CD14-positive monocyte (primary cell): Measurements from ENCODE around the gene DENND1A. TPM values are rescaled to one million over a fixed set of nuclear protein-coding genes. Genes with fewer than 3 reads are reported as not detected.

Experiments used
- DNase-seq, 3 donors: peaks; one replicate each; pipeline ENCODE4 v3.0.0-alpha.2; 2011 to 2022
- H2AFZ ChIP-seq: 2 replicates; pipeline ENCODE4 v1.6.0; 2012; ENCODE audit warnings: mild to moderate bottlenecking, low read depth, low read length, inconsistent platforms; ENCODE audit not compliant: insufficient read depth, poor library complexity, severe bottlenecking
- H3K27ac ChIP-seq, 2 donors: 1 replicate in 1 of 2; 2 replicates in 1 of 2; pipeline ENCODE4 v1.5.1; 2012 to 2013; ENCODE audit warnings: low read length in 2 of 2, control low read depth in 1 of 2, inconsistent platforms in 1 of 2, low read depth in 1 of 2, mild to moderate bottlenecking in 1 of 2
- H3K27me3 ChIP-seq, 2 donors: one replicate each; pipeline versions ENCODE4 v1.6.0 to v1.6.1; 2011 to 2013; ENCODE audit warnings: low read length in 2 of 2; ENCODE audit not compliant: control insufficient read depth in 2 of 2, insufficient read depth in 2 of 2
- H3K36me3 ChIP-seq, 2 donors: replicated peaks in 1 of 2; 1 replicate in 1 of 2; 2 replicates in 1 of 2; pipeline versions ENCODE4 v1.5.1 to v1.6.1; 2012 to 2013; ENCODE audit warnings: low read length in 2 of 2, control low read depth in 1 of 2, inconsistent platforms in 1 of 2, mild to moderate bottlenecking in 1 of 2; ENCODE audit not compliant: insufficient read depth in 2 of 2, control insufficient read depth in 1 of 2
- H3K4me1 ChIP-seq, 2 donors: 1 replicate in 1 of 2; 2 replicates in 1 of 2; pipeline versions ENCODE4 v1.5.1 to v1.6.1; 2012 to 2013; ENCODE audit warnings: low read length in 2 of 2, control low read depth in 1 of 2, inconsistent platforms in 1 of 2, mild to moderate bottlenecking in 1 of 2, moderate library complexity in 1 of 2; ENCODE audit not compliant: insufficient read depth in 2 of 2, control insufficient read depth in 1 of 2
- H3K4me2 ChIP-seq: replicated peaks from 2 replicates; pipeline ENCODE3; 2012; ENCODE audit warnings: low read length, moderate library complexity, mild to moderate bottlenecking; ENCODE audit not compliant: poor library complexity, severe bottlenecking; ENCODE audit errors: extremely low read depth
- H3K4me3 ChIP-seq, 3 experiments: fragments of 200-600 bp in 1 of 3; sonication (generic) in 1 of 3; replicated peaks in 1 of 3; 1 replicate in 2 of 3; 2 replicates in 1 of 3; pipeline ENCODE4 v1.5.1; 2011 to 2013; ENCODE audit warnings: low read length in 3 of 3, mild to moderate bottlenecking in 3 of 3, control low read depth in 2 of 3, low read depth in 2 of 3, inconsistent platforms in 1 of 3, moderate library complexity in 1 of 3
- H3K79me2 ChIP-seq: 2 replicates; pipeline ENCODE4 v1.6.0; 2012; ENCODE audit warnings: mild to moderate bottlenecking, control low read depth, inconsistent platforms, low read length, moderate library complexity; ENCODE audit not compliant: insufficient read depth
- H3K9ac ChIP-seq: 2 replicates; pipeline ENCODE4 v1.6.0; 2017; ENCODE audit warnings: low read length, mild to moderate bottlenecking; ENCODE audit not compliant: insufficient read depth, poor library complexity, severe bottlenecking
- H3K9me3 ChIP-seq, 2 donors: replicated peaks in 1 of 2; 1 replicate in 1 of 2; 2 replicates in 1 of 2; pipeline versions ENCODE4 v1.5.1 to v1.6.1; 2012 to 2013; ENCODE audit warnings: low read length in 2 of 2, control low read depth in 1 of 2; ENCODE audit not compliant: control insufficient read depth in 1 of 2, insufficient read depth in 1 of 2
- H4K20me1 ChIP-seq: 2 replicates; pipeline ENCODE4 v1.6.0; 2012; ENCODE audit warnings: mild to moderate bottlenecking, low read length, control low read depth, moderate library complexity; ENCODE audit not compliant: insufficient read depth
- H3K27ac Mint-ChIP-seq, 7 donors: one replicate each; pipeline ENCODE4 v1.8.0; 2020; ENCODE audit warnings: mild to moderate bottlenecking in 7 of 7, mixed read lengths in 7 of 7, moderate library complexity in 6 of 7, inconsistent platforms in 2 of 7
- H3K27me3 Mint-ChIP-seq, 3 donors: one replicate each; pipeline ENCODE4 v1.8.0; 2021 to 2022; ENCODE audit warnings: low read depth in 3 of 3, mild to moderate bottlenecking in 3 of 3, mixed read lengths in 3 of 3, moderate library complexity in 3 of 3, inconsistent platforms in 1 of 3
- H3K36me3 Mint-ChIP-seq, 2 donors: one replicate each; pipeline ENCODE4 v1.8.0; 2020; ENCODE audit warnings: mixed read lengths in 2 of 2, inconsistent platforms in 1 of 2, mild to moderate bottlenecking in 1 of 2
- H3K4me1 Mint-ChIP-seq: one replicate; pipeline ENCODE4 v1.8.0; 2020; ENCODE audit warnings: mild to moderate bottlenecking, mixed read lengths
- H3K4me3 Mint-ChIP-seq, 2 donors: one replicate each; pipeline ENCODE4 v1.8.0; 2020; ENCODE audit warnings: mild to moderate bottlenecking in 2 of 2, mixed read lengths in 2 of 2, moderate library complexity in 1 of 2
- H3K9me3 Mint-ChIP-seq, 7 donors: one replicate each; pipeline ENCODE4 v1.8.0; 2020 to 2022; ENCODE audit warnings: mixed read lengths in 7 of 7, mild to moderate bottlenecking in 6 of 7, moderate library complexity in 6 of 7, inconsistent platforms in 2 of 7
- CTCF ChIP-seq: fragments of 200-600 bp; IDR thresholded peaks from one replicate; pipeline ENCODE4 v1.8.0; 2022; ENCODE audit warnings: antibody characterized with exemption, mild to moderate bottlenecking
- WGBS: methylation state at CpG from one replicate; pipeline ENCODE4 v1.1.5; 2013; ENCODE audit warnings: missing lambda C conversion rate; ENCODE audit not compliant: insufficient coverage; 5-methylcytosine and 5-hydroxymethylcytosine counted together
- intact Hi-C, 2 donors: fragments of 100-400 bp; cut with micrococcal nuclease; formaldehyde crosslinking; loops; one replicate each; pipeline versions ENCODE4 v1.15.0 to v1.15.1; 2023
- polyA plus RNA-seq, 3 donors: library from polyadenylated mRNA; depleted of rRNA in 1 of 3; unstranded in 2 of 3; stranded (reverse) in 1 of 3; fragments of 300-500 nt in 2 of 3; fragments of >200 nt in 1 of 3; fragmentation: Illumina TruSeq in 2 of 3; gene quantifications; 1 replicate in 2 of 3; 2 replicates in 1 of 3; pipeline ENCODE4 v1.2.3, GENCODE V29; 2012 to 2021

Gene DENND1A
- polyA plus RNA-seq, 3 donors, result 24.8 to 73.0 (median 29.4) TPM

- H3K36me3 ChIP-seq, result peaks cover 0 to 32% of the 10 kb centered on the region in 2 donors
- H3K27me3 Mint-ChIP-seq, result no peaks in the 10 kb centered on the region
- no peak overlapping the region for H3K4me2 ChIP-seq
- H3K9me3 Mint-ChIP-seq, result peaks cover 3 to 12% (median 8%) of the 10 kb centered on the region in 7 donors
- no peak for DNase-seq
- H4K20me1 ChIP-seq, result peaks cover 97% of the 10 kb centered on the region
- peaks cover 26% of the 10 kb centered on the region for H3K79me2 ChIP-seq
- H3K27ac ChIP-seq, result no peak overlapping the region
- no peaks in the 10 kb centered on the region for H3K27me3 ChIP-seq
- peaks cover 3% of the 10 kb centered on the region for H3K4me1 Mint-ChIP-seq
- TF ChIP-seq CTCF, result no peak
- intact Hi-C loops, result no loop called here
- H3K4me3 Mint-ChIP-seq, result no peak overlapping the region
- no peak overlapping the region for H3K9ac ChIP-seq
- H3K4me1 ChIP-seq, result no peaks in the 10 kb centered on the region
- H3K4me3 ChIP-seq, result no peak overlapping the region
- no peak overlapping the region for H2AFZ ChIP-seq
- H3K27ac Mint-ChIP-seq, result peak overlapping the region in 1 of 7 donors; percentile 69
- peaks cover 21 to 28% of the 10 kb centered on the region in 2 donors for H3K36me3 Mint-ChIP-seq
- H3K9me3 ChIP-seq, result peaks cover 4 to 5% of the 10 kb centered on the region in 2 donors
Measured at GRCh38 chr9:123717581-123718175, 212.2 kb downstream of the DENND1A start.

DNA sequence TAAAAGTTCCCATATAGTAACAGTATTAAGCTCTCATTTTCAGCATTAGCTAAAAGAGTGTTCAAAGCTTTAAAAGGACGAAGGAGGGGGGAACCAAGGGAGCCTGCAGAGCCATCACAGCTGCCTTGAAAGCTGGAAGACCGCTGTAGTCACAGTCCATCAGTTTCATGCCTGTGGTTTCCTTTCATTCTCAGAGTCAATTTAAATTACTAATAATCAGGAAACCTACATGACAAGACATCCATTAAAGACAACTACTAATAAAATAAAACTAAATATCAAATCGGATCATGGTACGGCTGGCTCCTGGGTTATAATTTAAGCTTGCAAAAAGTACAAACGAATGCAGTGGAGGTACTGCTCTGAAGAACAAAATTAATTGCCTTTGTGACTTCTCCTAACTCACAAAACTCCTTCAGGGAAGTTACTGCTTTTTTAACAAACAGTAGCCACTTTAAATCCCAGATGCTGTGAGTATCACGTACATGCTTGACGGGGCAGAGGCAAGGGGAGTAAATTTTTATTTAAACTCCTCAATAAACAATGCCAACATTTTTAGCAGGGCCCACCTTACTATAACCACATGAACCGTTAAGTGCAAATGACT lies 213.5 kb downstream of the DENND1A start:
- no CpG with 5 or more reads among the region's 8 CpGs for WGBS

More for the DNA sequence above, 213.5 kb downstream of the DENND1A start:
- H3K4me3 Mint-ChIP-seq, result no peak overlapping the region
- no peak overlapping the region for H3K4me3 ChIP-seq
- H3K36me3 ChIP-seq, result peaks cover 0 to 21% of the 10 kb centered on the region in 2 donors
- peak overlapping the region in 1 of 7 donors; percentile 57 for H3K27ac Mint-ChIP-seq
- H3K4me1 Mint-ChIP-seq, result peaks cover 3% of the 10 kb centered on the region
- H3K27ac ChIP-seq, result no peak overlapping the region
- H3K4me2 ChIP-seq, result no peak overlapping the region
- H3K79me2 ChIP-seq, result peaks cover 26% of the 10 kb centered on the region
- H2AFZ ChIP-seq, result no peak overlapping the region
- no peak overlapping the region for H3K9ac ChIP-seq
- H3K4me1 ChIP-seq, result no peaks in the 10 kb centered on the region
- H3K9me3 ChIP-seq, result no peaks in the 10 kb centered on the region
- intact Hi-C loops, result no loop called here
- no peak for TF ChIP-seq CTCF
- peaks cover 0 to 4% (median 0%) of the 10 kb centered on the region in 7 donors for H3K9me3 Mint-ChIP-seq
- peaks cover 100% of the 10 kb centered on the region for H4K20me1 ChIP-seq
- H3K36me3 Mint-ChIP-seq, result peaks cover 16% of the 10 kb centered on the region in 2 donors
- H3K27me3 Mint-ChIP-seq, result no peaks in the 10 kb centered on the region
- H3K27me3 ChIP-seq, result no peaks in the 10 kb centered on the region
- DNase-seq, result no peak
